ENCODE results near the gene DPYD. TPM values are rescaled to one million over a fixed set of nuclear protein-coding genes. Genes with fewer than 3 reads are reported as not detected.

DPYD gene
- total and polyA plus RNA-seq, 9 of the 15 experiments (the other 6 are each of a cell fraction or from before 2014, with no cell fraction given) = 0.03 to 0.25 (median 0.08) TPM; not detected in 2

DNA sequence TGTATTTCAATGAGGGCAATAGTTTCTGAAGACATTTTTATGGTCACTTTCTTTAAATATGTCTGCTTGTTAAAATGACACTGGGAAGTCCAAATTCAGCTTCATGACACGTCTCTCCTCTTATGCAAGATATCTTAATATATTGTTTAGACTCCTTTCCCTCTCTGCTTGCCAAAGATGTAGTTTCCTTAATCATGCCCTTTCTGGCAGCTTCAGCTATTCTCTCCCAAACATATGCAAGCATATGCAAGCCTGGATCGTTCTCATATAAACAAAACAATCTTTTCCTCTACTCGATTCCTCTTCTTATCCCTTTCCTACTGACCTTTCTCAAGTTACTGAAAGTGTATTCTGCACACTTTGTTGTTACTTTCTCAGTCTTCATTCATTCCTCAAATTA, 827.1 kb downstream of the DPYD start:
- H3K9ac ChIP-seq (ENCODE audit: insufficient read depth in 1 of 2, low read depth in 2 of 2, low read length in 2 of 2) = no peak overlapping the region
- TF ChIP-seq PHTF2 (CRISPR knock-in tag; IDR thresholded peaks at IDR 0.05) (no peak), USF1 (CRISPR knock-in tag; IDR thresholded peaks at IDR 0.05) (no peak), NR2C2 (CRISPR knock-in tag; IDR thresholded peaks at IDR 0.05) (no peak), NR2C2 (tag; IDR thresholded peaks at IDR 0.05) (no peak), ARNT (IDR thresholded peaks at IDR 0.05) (no peak), EZH2 (IDR thresholded peaks at IDR 0.05; ENCODE audit: borderline replicate concordance, low read depth, low read length) (no peak), ZNF212 (CRISPR knock-in tag; IDR thresholded peaks at IDR 0.05) (no peak), ZBTB7A (IDR thresholded peaks at IDR 0.05; ENCODE audit: borderline replicate concordance, control insufficient read depth, low read depth, low read length) (no peak), KHSRP (IDR thresholded peaks at IDR 0.05) (no peak), ARID4B (CRISPR knock-in tag; IDR thresholded peaks at IDR 0.05) (no peak)
- POLR2A ChIA-PET = no interaction called here
- no peak overlapping the region for H3K27ac ChIP-seq (ENCODE audit: extremely low read depth, low read depth, low read length)
- ATAC-seq (no peak), DNase-seq (ENCODE audit: extremely low read depth in 1 of 4, low spot score in 3 of 4) (no peak), FAIRE-seq (no peak)
- H3K4me2 ChIP-seq (ENCODE audit: insufficient read depth, low read length) = no peak overlapping the region
- no peaks in the 10 kb centered on the region for H3K9me1 ChIP-seq (ENCODE audit: control insufficient read depth, insufficient read depth, low read length)
- no peaks in the 10 kb centered on the region for H3K27me3 ChIP-seq (ENCODE audit: control insufficient read depth in 2 of 2, insufficient read depth in 2 of 2, low read length in 2 of 2)
- no peaks in the 10 kb centered on the region for H3K36me3 ChIP-seq (ENCODE audit: control insufficient read depth, insufficient read depth, low read length)
- no TSS peak for BruUV-seq (replicated peaks)
- in situ Hi-C loops (cut with MboI) = no loop called here
- WGBS (ENCODE audit: insufficient coverage, low coverage, missing lambda C conversion rate) = 0% methylated on average over 3 of the region's 3 CpGs
- no peaks in the 10 kb centered on the region for H3K9me3 ChIP-seq (replicated peaks; ENCODE audit: control insufficient read depth, insufficient read depth, low read depth, low read length)
- H3K4me1 ChIP-seq (replicated peaks in 1 of 2; ENCODE audit: control insufficient read depth in 2 of 2, insufficient read depth in 2 of 2, low read length in 2 of 2) = no peaks in the 10 kb centered on the region
- intact Hi-C loops (cut with micrococcal nuclease) = no loop called here
- H3K79me2 ChIP-seq (ENCODE audit: control insufficient read depth, insufficient read depth, low read length) = no peaks in the 10 kb centered on the region
- no peak overlapping the region for H3K4me3 ChIP-seq
- no peak overlapping the region for H2AFZ ChIP-seq (ENCODE audit: low read depth, low read length)
- CTCF ChIA-PET (ENCODE audit: low intra/inter-chr PET ratio) = no interaction called here
- no peaks in the 10 kb centered on the region for H4K20me1 ChIP-seq (replicated peaks; ENCODE audit: control insufficient read depth, insufficient read depth, low read length)
